GM12872 (cell line): ENCODE data around the gene NUMBL.

Experiments used
- CTCF ChIP-seq: IDR thresholded peaks from 3 replicates; pipeline ENCODE4 v1.5.1; 2011; ENCODE audit warnings: low read depth, mild to moderate bottlenecking, low read length, moderate library complexity; ENCODE audit not compliant: insufficient read depth

Gene NUMBL

GRCh38 chr19:40646743-40647254 lies 43.7 kb downstream of the NUMBL start:
- TF ChIP-seq CTCF, result no peak

- no peak for TF ChIP-seq CTCF
Observed at GRCh38 chr19:40642757-40643305, 47.6 kb downstream of the NUMBL start.

GRCh38 chr19:40642051-40642706 lies 48.3 kb downstream of the NUMBL start:
- TF ChIP-seq CTCF, result no peak

- no peak for TF ChIP-seq CTCF
Observed at GRCh38 chr19:40641281-40641680, 49.2 kb downstream of the NUMBL start.

- TF ChIP-seq CTCF, result no peak
Observed at GRCh38 chr19:40640744-40641143, 49.7 kb downstream of the NUMBL start.

- no peak for TF ChIP-seq CTCF
Observed at GRCh38 chr19:40639638-40639982, 50.8 kb downstream of the NUMBL start.

GRCh38 chr19:40638327-40638726 lies 52.1 kb downstream of the NUMBL start:
- no peak for TF ChIP-seq CTCF
